Lower leg skin (tissue), 4 donors: ENCODE results near the gene SHROOM2. TPM values are rescaled to one million over a fixed set of nuclear protein-coding genes. Genes with fewer than 3 reads are reported as not detected.

Experiments used
- DNase-seq, 2 donors: peaks; one replicate each; pipeline ENCODE4 v3.0.0-alpha.2; 2019; ENCODE audit warnings: low spot score in 2 of 2
- H3K4me3 ChIP-seq: fragments of 200-600 bp; sonication (generic); 2 replicates; pipeline ENCODE4 v1.5.1; 2017; ENCODE audit warnings: mild to moderate bottlenecking, low read depth; ENCODE audit not compliant: poor library complexity, severe bottlenecking
- CTCF ChIP-seq, 3 donors: fragments of 450-650 bp; IDR thresholded peaks; one replicate each; pipeline ENCODE4 v1.5.1; 2016; ENCODE audit warnings: antibody characterized with exemption in 3 of 3, mild to moderate bottlenecking in 3 of 3, moderate library complexity in 2 of 3
- POLR2A ChIP-seq, 2 donors: fragments of 450-650 bp; IDR thresholded peaks; one replicate each; pipeline ENCODE4 v1.6.1; 2016 to 2017; ENCODE audit warnings: antibody characterized with exemption in 2 of 2, mild to moderate bottlenecking in 1 of 2, moderate library complexity in 1 of 2
- WGBS, 2 donors: methylation state at CpG; one replicate each; pipeline ENCODE4 v1.1.5; 2018; 5-methylcytosine and 5-hydroxymethylcytosine counted together
- intact Hi-C: fragments of 100-400 bp; cut with DNase I; formaldehyde crosslinking; loops from one replicate; pipeline ENCODE4 v1.15.0; 2023; ENCODE audit warnings: low total_unique reads
- total RNA-seq, 4 donors: library from RNA; depleted of rRNA; stranded (reverse); fragments of >200 nt; gene quantifications; one replicate each; pipeline ENCODE4 v1.1.0, GENCODE V29; 2016

The SHROOM2 gene
- total RNA-seq, 4 donors from 2014 or later = 7.4 to 9.6 (median 8.6) TPM

- TF ChIP-seq POLR2A (IDR thresholded peaks at IDR 0.05) (no peak), CTCF (IDR thresholded peaks at IDR 0.05) (no peak)
- WGBS, 2 donors = 76 to 80% methylated on average over 9 of the region's 9 CpGs
- intact Hi-C loops = loop anchor here (10.0 kb wide), 1 partner anchor 111 kb away; no protein-coding TSS in a partner anchor
- no peak overlapping the region for H3K4me3 ChIP-seq
- DNase-seq = no peak
Observed at GRCh38 chrX:9884031-9884779, 98.0 kb downstream of the SHROOM2 start.

GRCh38 chrX:9885150-9885549 is 98.9 kb downstream of the SHROOM2 start:
- intact Hi-C loops = loop anchor here (10.0 kb wide), 1 partner anchor 110 kb away; no protein-coding TSS in a partner anchor
- 19 to 29% methylated on average over 5 to 8 of the region's 8 CpGs for WGBS, 2 donors
- no peak for TF ChIP-seq CTCF (IDR thresholded peaks at IDR 0.05)
- no peak for TF ChIP-seq POLR2A (IDR thresholded peaks at IDR 0.05)
- H3K4me3 ChIP-seq = no peak overlapping the region
- peak in 1 of 2 donors; percentile 16 for DNase-seq

GRCh38 chrX:9887659-9888297 is 101.5 kb downstream of the SHROOM2 start:
- TF ChIP-seq CTCF (IDR thresholded peaks at IDR 0.05) = no peak
- no peak for TF ChIP-seq POLR2A (IDR thresholded peaks at IDR 0.05)
- 79 to 82% methylated on average over 10 to 11 of the region's 11 CpGs for WGBS, 2 donors
- intact Hi-C loops = loop anchor here (10.0 kb wide), 1 partner anchor 107 kb away; no protein-coding TSS in a partner anchor
- DNase-seq = no peak
- no peak overlapping the region for H3K4me3 ChIP-seq

GRCh38 chrX:9888953-9889470 is 102.8 kb downstream of the SHROOM2 start:
- intact Hi-C loops = loop anchor here (10.0 kb wide), 1 partner anchor 106 kb away; no protein-coding TSS in a partner anchor
- DNase-seq = no peak
- 61 to 77% methylated on average over 6 of the region's 6 CpGs for WGBS, 2 donors
- no peak overlapping the region for H3K4me3 ChIP-seq
- no peak for TF ChIP-seq POLR2A (IDR thresholded peaks at IDR 0.05)
- TF ChIP-seq CTCF (IDR thresholded peaks at IDR 0.05) = no peak

- WGBS, 2 donors = 84 to 95% methylated on average over 13 to 24 of the region's 24 CpGs
Observed at GRCh38 chrX:9890681-9891091, 104.5 kb downstream of the SHROOM2 start.

More at GRCh38 chrX:9890681-9891091, 104.5 kb downstream of the SHROOM2 start:
- DNase-seq = no peak
- TF ChIP-seq POLR2A (IDR thresholded peaks at IDR 0.05) (no peak), CTCF (IDR thresholded peaks at IDR 0.05) (no peak)
- intact Hi-C loops = no loop called here
- H3K4me3 ChIP-seq = no peak overlapping the region
